HEK293 (cell line): ENCODE data around the gene DLGAP5.

Experiments used
- CTCF ChIA-PET: fragments of 350-600 bp; formaldehyde crosslinking; extraction: SDS; loops from one replicate; lab custom pipeline; 2021; ENCODE audit warnings: antibody characterized with exemption; lab: Yijun Ruan, JAX
- POLR2A ChIA-PET: fragments of 300-600 bp; formaldehyde crosslinking; extraction: SDS; loops from one replicate; lab custom pipeline; 2020; ENCODE audit warnings: antibody characterized with exemption, inconsistent platforms; lab: Yijun Ruan, JAX
- H3K27ac ChIP-seq: fragments of 200-500 bp; sonication (Bioruptor generic); 2 replicates; pipeline ENCODE4 v1.5.1; 2014; ENCODE audit warnings: low read depth, low read length, control low read depth, inconsistent platforms; ENCODE audit errors: extremely low read depth
- H3K36me3 ChIP-seq, 2 experiments: fragments of 200-500 bp in 1 of 2; sonication (Bioruptor generic) in 1 of 2; 1 replicate in 1 of 2; 2 replicates in 1 of 2; pipeline ENCODE4 v1.5.1; 2014 to 2017; ENCODE audit warnings: inconsistent platforms in 2 of 2, low read length in 2 of 2; ENCODE audit not compliant: control insufficient read depth in 2 of 2, insufficient read depth in 1 of 2
- H3K4me1 ChIP-seq: fragments of 200-500 bp; sonication (Bioruptor generic); 2 replicates; pipeline ENCODE4 v1.5.1; 2014; ENCODE audit warnings: mild to moderate bottlenecking, low read length, inconsistent platforms; ENCODE audit not compliant: control insufficient read depth, insufficient read depth
- H3K4me3 ChIP-seq: 2 replicates; pipeline ENCODE4 v1.5.1; 2011; ENCODE audit warnings: low read depth, mild to moderate bottlenecking, control low read depth, low read length, moderate library complexity
- H3K9me3 ChIP-seq: fragments of 200-500 bp; sonication (Bioruptor generic); 2 replicates; pipeline ENCODE4 v1.5.1; 2014; ENCODE audit warnings: low read depth, low read length, inconsistent platforms; ENCODE audit not compliant: control insufficient read depth, insufficient read depth
- BCL11A ChIP-seq: fragments of 450-650 bp; formaldehyde crosslinking; IDR thresholded peaks from 2 replicates; pipeline ENCODE4 v1.5.1; 2016; ENCODE audit warnings: low read depth, missing biosample characterization, missing genetic modification characterization
- EGR2 ChIP-seq: fragments of 450-650 bp; formaldehyde crosslinking; IDR thresholded peaks from 2 replicates; pipeline ENCODE4 v1.5.1; 2016; ENCODE audit warnings: low read depth, missing biosample characterization, missing genetic modification characterization
- HOXC10 ChIP-seq: sonication (generic); formaldehyde crosslinking; IDR thresholded peaks from 2 replicates; pipeline ENCODE4 v1.8.1; 2023; ENCODE audit warnings: mild to moderate bottlenecking, missing genetic modification reagents
- KLF9 ChIP-seq: fragments of 450-650 bp; formaldehyde crosslinking; IDR thresholded peaks from 2 replicates; pipeline ENCODE4 v1.5.1; 2016; ENCODE audit warnings: missing biosample characterization, missing genetic modification characterization, low read depth
- PBX3 ChIP-seq: sonication (generic); formaldehyde crosslinking; IDR thresholded peaks from 2 replicates; pipeline ENCODE4 v1.8.1; 2022; ENCODE audit warnings: mild to moderate bottlenecking, moderate library complexity, missing genetic modification reagents
- PRDM1 ChIP-seq: fragments of 450-650 bp; formaldehyde crosslinking; IDR thresholded peaks from 2 replicates; pipeline ENCODE4; 2016; ENCODE audit warnings: missing biosample characterization, missing genetic modification characterization
- REST ChIP-seq: fragments of 450-650 bp; formaldehyde crosslinking; IDR thresholded peaks from 2 replicates; pipeline ENCODE4 v1.5.1; 2016; ENCODE audit warnings: missing biosample characterization, missing genetic modification characterization
- ZNF157 ChIP-seq: fragments of 450-650 bp; formaldehyde crosslinking; IDR thresholded peaks from 2 replicates; pipeline ENCODE4 v1.5.1; 2016; ENCODE audit warnings: missing biosample characterization, missing genetic modification characterization
- ZNF23 ChIP-seq: fragments of 450-650 bp; formaldehyde crosslinking; IDR thresholded peaks from 2 replicates; pipeline ENCODE4 v1.5.1; 2016; ENCODE audit warnings: missing biosample characterization, missing genetic modification characterization, borderline replicate concordance
- ZNF335 ChIP-seq: fragments of 450-650 bp; formaldehyde crosslinking; conservative IDR thresholded peaks from 2 replicates; pipeline ENCODE4 v1.5.1; 2016; ENCODE audit warnings: missing biosample characterization, missing genetic modification characterization
- ZNF449 ChIP-seq: fragments of 450-650 bp; formaldehyde crosslinking; IDR thresholded peaks from 2 replicates; pipeline ENCODE4 v1.5.1; 2017; ENCODE audit warnings: missing biosample characterization, mild to moderate bottlenecking, missing genetic modification characterization, moderate library complexity
- ZNF548 ChIP-seq: fragments of 450-650 bp; formaldehyde crosslinking; IDR thresholded peaks from 2 replicates; pipeline ENCODE4 v1.5.1; 2016; ENCODE audit warnings: missing biosample characterization, missing genetic modification characterization
- ZNF555 ChIP-seq: fragments of 450-650 bp; formaldehyde crosslinking; conservative IDR thresholded peaks from 2 replicates; pipeline ENCODE4 v1.5.1; 2017; ENCODE audit warnings: missing biosample characterization, mild to moderate bottlenecking, missing genetic modification characterization, inconsistent platforms
- ZNF701 ChIP-seq: fragments of 450-650 bp; formaldehyde crosslinking; IDR thresholded peaks from 2 replicates; pipeline ENCODE4 v1.5.1; 2016; ENCODE audit warnings: missing biosample characterization, missing genetic modification characterization
- TF ChIP-seq, protein P1 (sequence below): fragments of 450-650 bp; IDR thresholded peaks from 2 replicates; pipeline ENCODE4 v1.5.1; 2018; ENCODE audit warnings: missing biosample characterization, mild to moderate bottlenecking, missing genetic modification characterization
- TF ChIP-seq, protein P2 (sequence below): fragments of 450-650 bp; formaldehyde crosslinking; IDR thresholded peaks from 2 replicates; pipeline ENCODE4 v1.5.1; 2016; ENCODE audit warnings: missing biosample characterization, missing genetic modification characterization, borderline replicate concordance
- TF ChIP-seq, protein P3 (sequence below): fragments of 450-650 bp; formaldehyde crosslinking; IDR thresholded peaks from 2 replicates; pipeline ENCODE4 v1.5.1; 2017; ENCODE audit warnings: missing biosample characterization, missing genetic modification characterization

DLGAP5 gene

GRCh38 chr14:55152052-55152753, 39.2 kb downstream of the DLGAP5 start:
- Histone ChIP-seq H3K27ac (no peak overlapping the region), H3K4me3 (no peak overlapping the region), H3K36me3 (peaks cover 80 to 87% of the 10 kb centered on the region in 2 experiments), H3K9me3 (no peaks in the 10 kb centered on the region), H3K4me1 (no peaks in the 10 kb centered on the region)
- TF ChIP-seq ZNF701 (tag by site-specific recombination) (no peak), ZNF548 (no peak), HOXC10 (no peak), PRDM1 (tag by site-specific recombination) (no peak), ZNF449 (tag by site-specific recombination) (no peak), ZNF23 (no peak), EGR2 (tag by site-specific recombination) (no peak), BCL11A (no peak), ZNF555 (tag by site-specific recombination) (no peak), KLF9 (no peak), ZNF335 (tag by site-specific recombination) (no peak), PBX3 (no peak), ZNF157 (tag by site-specific recombination) (no peak), REST (no peak)
- TF ChIP-seq, protein P1, sequence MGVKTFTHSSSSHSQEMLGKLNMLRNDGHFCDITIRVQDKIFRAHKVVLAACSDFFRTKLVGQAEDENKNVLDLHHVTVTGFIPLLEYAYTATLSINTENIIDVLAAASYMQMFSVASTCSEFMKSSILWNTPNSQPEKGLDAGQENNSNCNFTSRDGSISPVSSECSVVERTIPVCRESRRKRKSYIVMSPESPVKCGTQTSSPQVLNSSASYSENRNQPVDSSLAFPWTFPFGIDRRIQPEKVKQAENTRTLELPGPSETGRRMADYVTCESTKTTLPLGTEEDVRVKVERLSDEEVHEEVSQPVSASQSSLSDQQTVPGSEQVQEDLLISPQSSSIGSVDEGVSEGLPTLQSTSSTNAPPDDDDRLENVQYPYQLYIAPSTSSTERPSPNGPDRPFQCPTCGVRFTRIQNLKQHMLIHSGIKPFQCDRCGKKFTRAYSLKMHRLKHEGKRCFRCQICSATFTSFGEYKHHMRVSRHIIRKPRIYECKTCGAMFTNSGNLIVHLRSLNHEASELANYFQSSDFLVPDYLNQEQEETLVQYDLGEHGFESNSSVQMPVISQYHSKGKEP = no peak
- TF ChIP-seq, protein P2, sequence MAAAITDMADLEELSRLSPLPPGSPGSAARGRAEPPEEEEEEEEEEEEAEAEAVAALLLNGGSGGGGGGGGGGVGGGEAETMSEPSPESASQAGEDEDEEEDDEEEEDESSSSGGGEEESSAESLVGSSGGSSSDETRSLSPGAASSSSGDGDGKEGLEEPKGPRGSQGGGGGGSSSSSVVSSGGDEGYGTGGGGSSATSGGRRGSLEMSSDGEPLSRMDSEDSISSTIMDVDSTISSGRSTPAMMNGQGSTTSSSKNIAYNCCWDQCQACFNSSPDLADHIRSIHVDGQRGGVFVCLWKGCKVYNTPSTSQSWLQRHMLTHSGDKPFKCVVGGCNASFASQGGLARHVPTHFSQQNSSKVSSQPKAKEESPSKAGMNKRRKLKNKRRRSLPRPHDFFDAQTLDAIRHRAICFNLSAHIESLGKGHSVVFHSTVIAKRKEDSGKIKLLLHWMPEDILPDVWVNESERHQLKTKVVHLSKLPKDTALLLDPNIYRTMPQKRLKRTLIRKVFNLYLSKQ (tag by site-specific recombination) = no peak
- TF ChIP-seq, protein P3, sequence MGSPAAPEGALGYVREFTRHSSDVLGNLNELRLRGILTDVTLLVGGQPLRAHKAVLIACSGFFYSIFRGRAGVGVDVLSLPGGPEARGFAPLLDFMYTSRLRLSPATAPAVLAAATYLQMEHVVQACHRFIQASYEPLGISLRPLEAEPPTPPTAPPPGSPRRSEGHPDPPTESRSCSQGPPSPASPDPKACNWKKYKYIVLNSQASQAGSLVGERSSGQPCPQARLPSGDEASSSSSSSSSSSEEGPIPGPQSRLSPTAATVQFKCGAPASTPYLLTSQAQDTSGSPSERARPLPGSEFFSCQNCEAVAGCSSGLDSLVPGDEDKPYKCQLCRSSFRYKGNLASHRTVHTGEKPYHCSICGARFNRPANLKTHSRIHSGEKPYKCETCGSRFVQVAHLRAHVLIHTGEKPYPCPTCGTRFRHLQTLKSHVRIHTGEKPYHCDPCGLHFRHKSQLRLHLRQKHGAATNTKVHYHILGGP (tag by site-specific recombination) = no peak
- CTCF ChIA-PET = interaction anchor here (0.9 kb wide), 2 partner anchors 60 to 65 kb away, joined by 3 to 8 read pairs; no protein-coding TSS in a partner anchor
- POLR2A ChIA-PET = no interaction called here
